HG03045 (cell line): ENCODE measurements around the gene SLC38A1.
"Not testable (repeated sequence)": the region's sequence is repeated elsewhere in the genome, so short reads cannot be mapped to it uniquely, and the experiment has no call there.

Source experiments
- ATAC-seq: cut with Tn5 transposase; IDR thresholded peaks from one replicate; pipeline ENCODE4 v1.9.1; 2021; ENCODE audit warnings: mild to moderate bottlenecking, moderate library complexity; ENCODE audit not compliant: unreplicated experiment

Gene SLC38A1

GRCh38 chr12:46265102-46265501, 3.7 kb downstream of the SLC38A1 start:
- no peak for ATAC-seq

- no peak for ATAC-seq
Measured at GRCh38 chr12:46264057-46264456, 4.8 kb downstream of the SLC38A1 start.

- no peak for ATAC-seq
Measured at GRCh38 chr12:46263140-46264016, 5.5 kb downstream of the SLC38A1 start.

- ATAC-seq = no peak
Measured at GRCh38 chr12:46261646-46262045, 7.2 kb downstream of the SLC38A1 start.

- ATAC-seq = no peak
Measured at GRCh38 chr12:46260913-46261476, 7.8 kb downstream of the SLC38A1 start.

- ATAC-seq = no peak
Measured at GRCh38 chr12:46260124-46260912, 8.5 kb downstream of the SLC38A1 start.

GRCh38 chr12:46259713-46260112, 9.1 kb downstream of the SLC38A1 start:
- no peak for ATAC-seq

- ATAC-seq = no peak
Measured at GRCh38 chr12:46259071-46259470, 9.8 kb downstream of the SLC38A1 start.

- no peak for ATAC-seq
Measured at GRCh38 chr12:46258129-46258528, 10.7 kb downstream of the SLC38A1 start.

- no peak for ATAC-seq
Measured at GRCh38 chr12:46256942-46257341, 11.9 kb downstream of the SLC38A1 start.

- no peak for ATAC-seq
Measured at GRCh38 chr12:46253544-46254162, 15.2 kb downstream of the SLC38A1 start.

GRCh38 chr12:46251994-46252393, 16.8 kb downstream of the SLC38A1 start:
- not testable (repeated sequence) for ATAC-seq

GRCh38 chr12:46249960-46250359, 18.9 kb downstream of the SLC38A1 start:
- not testable (repeated sequence) for ATAC-seq

- ATAC-seq = no peak
Measured at GRCh38 chr12:46246021-46246700, 22.7 kb downstream of the SLC38A1 start.

GRCh38 chr12:46244997-46245396, 23.8 kb downstream of the SLC38A1 start:
- ATAC-seq = no peak

GRCh38 chr12:46244273-46244915, 24.4 kb downstream of the SLC38A1 start:
- ATAC-seq = no peak

- no peak for ATAC-seq
Measured at GRCh38 chr12:46242569-46242968, 26.3 kb downstream of the SLC38A1 start.

- ATAC-seq = no peak
Measured at GRCh38 chr12:46240436-46240835, 28.4 kb downstream of the SLC38A1 start.

GRCh38 chr12:46238821-46239220, 30.0 kb downstream of the SLC38A1 start:
- ATAC-seq = no peak
